Panc1 (cell line): ENCODE data around the gene SKAP1. TPM values are rescaled to one million over a fixed set of nuclear protein-coding genes. Genes with fewer than 3 reads are reported as not detected.
"Not testable (repeated sequence)": the region's sequence is repeated elsewhere in the genome, so short reads cannot be mapped to it uniquely, and the experiment has no call there.

Experiments used
- ATAC-seq: fragments of 200-7000 bp; cut with Tn5 transposase; 2 replicates; pipeline ENCODE4 v1.9.1; 2020; ENCODE audit warnings: mild to moderate bottlenecking, moderate library complexity
- BruUV-seq: library from RNA; stranded (reverse); fragments of 400-500 nt; replicated peaks from 2 replicates; lab custom pipeline; 2021; lab: Mats Ljungman, UMichigan
- CTCF ChIA-PET: fragments of 300-600 bp; sonication (Branson Sonifier 250); formaldehyde crosslinking; loops from one replicate; lab custom pipeline; 2022; ENCODE audit warnings: antibody characterized with exemption; lab: Charles Lee
- POLR2A ChIA-PET: fragments of 300-600 bp; sonication (Branson Sonifier 250); formaldehyde crosslinking; loops from one replicate; lab custom pipeline; 2022; ENCODE audit warnings: antibody characterized with exemption; lab: Charles Lee
- DNase-seq: peaks from one replicate; pipeline ENCODE4 v3.0.0-alpha.2; 2010; ENCODE audit warnings: low read depth, low spot score
- H3K27ac ChIP-seq: 2 replicates; pipeline ENCODE4 v1.5.1; 2011; ENCODE audit warnings: mild to moderate bottlenecking, low read length, inconsistent platforms
- H3K27me3 ChIP-seq: fragments of 200-500 bp; sonication (Bioruptor generic); 2 replicates; pipeline ENCODE4 v1.6.0; 2014; ENCODE audit warnings: low read length, inconsistent platforms; ENCODE audit not compliant: control insufficient read depth, insufficient read depth
- H3K36me3 ChIP-seq: fragments of 200-500 bp; sonication (Bioruptor generic); 2 replicates; pipeline ENCODE4 v1.5.1; 2014; ENCODE audit warnings: inconsistent platforms, mild to moderate bottlenecking, low read length, moderate library complexity; ENCODE audit not compliant: control insufficient read depth, insufficient read depth
- H3K4me1 ChIP-seq: 2 replicates; pipeline ENCODE4 v1.5.1; 2011; ENCODE audit warnings: inconsistent platforms, mild to moderate bottlenecking, low read length, moderate library complexity; ENCODE audit not compliant: control insufficient read depth, insufficient read depth
- H3K4me3 ChIP-seq, 2 experiments: 2 replicates each; pipeline ENCODE4 v1.5.1; 2011 to 2012; ENCODE audit warnings: low read depth in 2 of 2, low read length in 2 of 2, mild to moderate bottlenecking in 2 of 2, inconsistent platforms in 1 of 2, moderate library complexity in 1 of 2
- H3K9me3 ChIP-seq: fragments of 200-500 bp; sonication (Bioruptor generic); 2 replicates; pipeline ENCODE4 v1.5.1; 2014; ENCODE audit warnings: low read depth, mild to moderate bottlenecking, inconsistent platforms, low read length, moderate library complexity; ENCODE audit not compliant: control insufficient read depth, insufficient read depth
- CTCF ChIP-seq: fragments of 450-650 bp; IDR thresholded peaks from 2 replicates; pipeline ENCODE4 v1.5.1; 2017; ENCODE audit warnings: mild to moderate bottlenecking
- POLR2AphosphoS5 ChIP-seq: IDR thresholded peaks from 2 replicates; pipeline ENCODE4 v1.6.1; 2012; ENCODE audit warnings: mild to moderate bottlenecking, low read depth, low read length, moderate library complexity
- REST ChIP-seq, 2 experiments: IDR thresholded peaks; 2 replicates each; pipeline ENCODE4 v1.6.1; 2011 to 2012; ENCODE audit warnings: low read depth in 2 of 2, control low read depth in 1 of 2, low read length in 1 of 2, mild to moderate bottlenecking in 1 of 2, moderate library complexity in 1 of 2; ENCODE audit not compliant: insufficient read depth in 1 of 2
- SIN3A ChIP-seq: IDR thresholded peaks from 2 replicates; pipeline ENCODE4 v1.6.1; 2012; ENCODE audit warnings: low read depth, mild to moderate bottlenecking, low read length, moderate library complexity, borderline replicate concordance; ENCODE audit not compliant: insufficient read depth
- TCF7L2 ChIP-seq: IDR thresholded peaks from 2 replicates; pipeline ENCODE4 v1.6.1; 2011; ENCODE audit warnings: mild to moderate bottlenecking, low read depth, low read length, inconsistent platforms
- in situ Hi-C: cut with HindIII; loops from 2 replicates; pipeline ENCODE4 v1.10.0; 2016; ENCODE audit warnings: low sequenced_read_pairs, low pct_unique_long_range_greater_than_20kb
- intact Hi-C: fragments of 100-400 bp; cut with micrococcal nuclease; formaldehyde crosslinking; loops from one replicate; pipeline ENCODE4 v1.10.0; 2022; ENCODE audit not compliant: unreplicated experiment
- total RNA-seq: library from RNA; stranded (reverse); gene quantifications from one replicate; pipeline ENCODE4 v1.2.1, GENCODE V29; 2021; ENCODE audit not compliant: unreplicated experiment

SKAP1 gene
- total RNA-seq, 1 experiment from 2014 or later, result 0.90 TPM

- CTCF ChIA-PET, result no interaction called here
- Histone ChIP-seq H3K27ac (no peak overlapping the region), H3K36me3 (no peaks in the 10 kb centered on the region), H3K4me3 (no peak overlapping the region), H3K4me1 (no peaks in the 10 kb centered on the region), H3K9me3 (no peaks in the 10 kb centered on the region), H3K27me3 (no peaks in the 10 kb centered on the region)
- intact Hi-C loops (no loop called here), in situ Hi-C loops (no loop called here)
- ATAC-seq (no peak), DNase-seq (no peak)
- POLR2A ChIA-PET, result interaction anchor here (0.6 kb wide), 1 partner anchor 26 kb away, joined by 8 read pairs; no protein-coding TSS in a partner anchor
- TF ChIP-seq TCF7L2, result no peak
- TF ChIP-seq CTCF, result no peak
- no peak for TF ChIP-seq SIN3A
- TF ChIP-seq REST (IDR thresholded peaks at IDR 0.05; ENCODE audit: insufficient read depth in 1 of 2, low read depth in 2 of 2, low read length in 1 of 2), result no peak
- TF ChIP-seq POLR2AphosphoS5, result no peak
- no TSS peak for BruUV-seq
Observed at GRCh38 chr17:48373130-48373830, 56.7 kb downstream of the SKAP1 start.

- CTCF ChIA-PET, result interaction anchor here (0.6 kb wide), 1 partner anchor 17 kb away, joined by 5 read pairs; no protein-coding TSS in a partner anchor
- POLR2A ChIA-PET, H3K27me3 ChIP-seq, H3K9me3 ChIP-seq, H3K36me3 ChIP-seq, intact Hi-C loops, in situ Hi-C loops, H3K4me1 ChIP-seq, H3K27ac ChIP-seq, H3K4me3 ChIP-seq, DNase-seq, BruUV-seq, ATAC-seq: not testable (repeated sequence)
Observed at GRCh38 chr17:48368967-48369366, 61.0 kb downstream of the SKAP1 start.

GRCh38 chr17:48368352-48368908 lies 61.6 kb downstream of the SKAP1 start:
- TF ChIP-seq POLR2AphosphoS5 (no peak), CTCF (no peak), REST (IDR thresholded peaks at IDR 0.05; ENCODE audit: insufficient read depth in 1 of 2, low read depth in 2 of 2, low read length in 1 of 2) (no peak), SIN3A (no peak), TCF7L2 (no peak)
- POLR2A ChIA-PET, result no interaction called here
- DNase-seq (no peak), ATAC-seq (no peak)
- no peak overlapping the region for H3K27ac ChIP-seq
- no peaks in the 10 kb centered on the region for H3K36me3 ChIP-seq
- BruUV-seq, result no TSS peak
- no peaks in the 10 kb centered on the region for H3K9me3 ChIP-seq
- no peaks in the 10 kb centered on the region for H3K4me1 ChIP-seq
- intact Hi-C loops, result no loop called here
- in situ Hi-C loops, result no loop called here
- H3K4me3 ChIP-seq, result no peak overlapping the region
- H3K27me3 ChIP-seq, result no peaks in the 10 kb centered on the region; the same call in 1 of the 2 replicates
- CTCF ChIA-PET, result interaction anchor here (0.6 to 0.7 kb wide), 2 partner anchors 17 to 152 kb away, joined by 3 to 5 read pairs; no protein-coding TSS in a partner anchor
